ENCODE measurements around the gene ASIC5.

DNA sequence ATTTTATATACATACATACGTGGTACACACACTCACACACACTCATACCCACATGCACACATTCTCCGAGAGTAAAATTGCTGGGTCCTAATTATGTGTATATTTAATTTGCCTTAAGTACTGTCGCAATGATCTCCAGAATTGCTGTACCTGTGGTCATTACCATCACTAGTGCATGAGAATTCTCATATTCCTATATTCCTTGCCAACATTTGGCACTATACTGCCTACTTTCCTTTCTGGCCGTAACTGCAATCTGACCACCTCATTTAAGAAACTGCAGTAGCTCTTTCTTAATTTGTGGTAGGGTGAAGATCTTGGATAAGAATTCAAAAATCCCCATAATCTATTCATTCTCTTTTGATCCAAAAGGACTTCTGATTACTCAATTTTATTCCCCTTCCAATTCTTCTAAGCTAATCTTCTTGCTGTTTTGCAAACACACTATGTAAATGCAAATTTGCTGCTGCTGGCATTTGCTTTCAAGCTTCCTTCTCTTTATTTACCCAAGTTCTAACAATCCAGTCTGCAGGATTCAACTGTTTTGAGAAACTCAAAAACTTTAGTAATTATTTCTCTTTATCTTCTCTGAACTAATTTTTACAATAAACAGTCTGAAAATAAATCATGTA is 45.1 kb downstream of the ASIC5 start:
- TF ChIP-seq, protein P1, sequence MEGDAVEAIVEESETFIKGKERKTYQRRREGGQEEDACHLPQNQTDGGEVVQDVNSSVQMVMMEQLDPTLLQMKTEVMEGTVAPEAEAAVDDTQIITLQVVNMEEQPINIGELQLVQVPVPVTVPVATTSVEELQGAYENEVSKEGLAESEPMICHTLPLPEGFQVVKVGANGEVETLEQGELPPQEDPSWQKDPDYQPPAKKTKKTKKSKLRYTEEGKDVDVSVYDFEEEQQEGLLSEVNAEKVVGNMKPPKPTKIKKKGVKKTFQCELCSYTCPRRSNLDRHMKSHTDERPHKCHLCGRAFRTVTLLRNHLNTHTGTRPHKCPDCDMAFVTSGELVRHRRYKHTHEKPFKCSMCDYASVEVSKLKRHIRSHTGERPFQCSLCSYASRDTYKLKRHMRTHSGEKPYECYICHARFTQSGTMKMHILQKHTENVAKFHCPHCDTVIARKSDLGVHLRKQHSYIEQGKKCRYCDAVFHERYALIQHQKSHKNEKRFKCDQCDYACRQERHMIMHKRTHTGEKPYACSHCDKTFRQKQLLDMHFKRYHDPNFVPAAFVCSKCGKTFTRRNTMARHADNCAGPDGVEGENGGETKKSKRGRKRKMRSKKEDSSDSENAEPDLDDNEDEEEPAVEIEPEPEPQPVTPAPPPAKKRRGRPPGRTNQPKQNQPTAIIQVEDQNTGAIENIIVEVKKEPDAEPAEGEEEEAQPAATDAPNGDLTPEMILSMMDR (IDR thresholded peaks at IDR 0.05) = no peak
- TF ChIP-seq POLR2A (IDR thresholded peaks at IDR 0.05) = no peak
